ENCODE measurements around the gene SAV1.

- TF ChIP-seq USF2 (IDR thresholded peaks at IDR 0.05) (no peak), CBX8 (IDR thresholded peaks at IDR 0.05) (no peak), POLR2A (IDR thresholded peaks at IDR 0.05; ENCODE audit: low read length) (no peak), CEBPB (IDR thresholded peaks at IDR 0.05) (no peak), CTCF (IDR thresholded peaks at IDR 0.05) (no peak), RCOR1 (IDR thresholded peaks at IDR 0.05; ENCODE audit: low read depth, low read length) (no peak), CHD4 (IDR thresholded peaks at IDR 0.05; ENCODE audit: borderline replicate concordance) (no peak), MAX (IDR thresholded peaks at IDR 0.05) (no peak), FOSL2 (IDR thresholded peaks at IDR 0.05) (no peak), FOSL2 (CRISPR knock-in tag; IDR thresholded peaks at IDR 0.05) (no peak)
These were observed 1.1 kb downstream of the SAV1 start for GRCh38 chr14:50666772-50667683.
